ENCODE data around the gene PITHD1. TPM values are rescaled to one million over a fixed set of nuclear protein-coding genes. Genes with fewer than 3 reads are reported as not detected.
"Not testable (repeated sequence)": the region's sequence is repeated elsewhere in the genome, so short reads cannot be mapped to it uniquely, and the experiment has no call there.

The PITHD1 gene
- total RNA-seq, 1 donor, result 43.8 TPM

- peak; percentile 8 for DNase-seq (ENCODE audit: low read depth)
- no peak overlapping the region for H3K4me3 ChIP-seq (ENCODE audit: low read depth, low read length)
- no peak for TF ChIP-seq CTCF (IDR thresholded peaks at IDR 0.05; ENCODE audit: insufficient read depth, low read length)
Measured at GRCh38 chr1:23825762-23826522, 47.7 kb downstream of the PITHD1 start.

DNA sequence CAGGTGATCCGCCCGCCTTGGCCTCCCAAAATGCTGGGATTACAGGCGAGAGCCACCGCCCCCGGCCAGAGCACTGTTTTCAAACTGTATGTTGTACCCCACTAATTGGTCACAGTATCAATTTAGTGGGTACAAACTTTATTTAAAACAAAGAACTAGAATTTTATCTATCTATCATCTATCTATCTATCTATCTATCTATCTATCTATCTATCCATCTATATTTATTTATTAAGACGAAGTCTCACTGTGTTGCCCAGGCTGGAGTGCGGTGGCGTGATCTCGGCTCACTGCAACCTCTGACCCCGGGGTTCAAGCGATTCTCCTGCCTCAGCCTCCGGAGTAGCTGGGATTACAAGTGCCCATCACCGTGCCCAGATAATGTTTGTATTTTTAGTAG lies 48.4 kb downstream of the PITHD1 start:
- not testable (repeated sequence) for H3K4me3 ChIP-seq (ENCODE audit: low read depth, low read length); DNase-seq (ENCODE audit: low read depth)

GRCh38 chr1:23827717-23828116 lies 49.5 kb downstream of the PITHD1 start:
- no peak for TF ChIP-seq CTCF (IDR thresholded peaks at IDR 0.05; ENCODE audit: insufficient read depth, low read length)
- H3K4me3 ChIP-seq (ENCODE audit: low read depth, low read length), result no peak overlapping the region
- DNase-seq (ENCODE audit: low read depth), result no peak

DNA sequence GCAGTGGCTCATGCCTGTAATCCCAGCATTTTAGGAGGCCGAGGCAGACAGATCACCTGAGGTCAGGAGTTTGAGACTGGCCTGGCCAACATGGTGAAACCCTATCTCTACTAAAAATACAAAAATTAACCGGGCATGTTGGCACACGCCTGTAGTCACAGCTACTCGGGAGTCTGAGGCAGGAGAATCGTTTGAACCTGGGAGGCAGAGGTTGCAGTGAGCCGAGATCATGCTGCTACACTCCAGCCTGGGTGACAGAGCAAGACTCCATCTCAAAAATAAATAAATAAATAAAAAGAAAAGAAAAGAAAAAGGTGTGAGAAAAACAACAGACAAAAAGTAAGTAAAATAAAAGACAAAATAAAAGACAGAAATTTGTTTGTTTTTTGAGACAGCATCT lies 55.9 kb downstream of the PITHD1 start:
- DNase-seq (ENCODE audit: low read depth); H3K4me3 ChIP-seq (ENCODE audit: low read depth, low read length): not testable (repeated sequence)

GRCh38 chr1:23836037-23836436 lies 57.8 kb downstream of the PITHD1 start:
- H3K4me3 ChIP-seq (ENCODE audit: low read depth, low read length), result no peak overlapping the region
- no peak for TF ChIP-seq CTCF (IDR thresholded peaks at IDR 0.05; ENCODE audit: insufficient read depth, low read length)
- DNase-seq (ENCODE audit: low read depth), result no peak

Other genes with a start within 250 kb of the PITHD1 start
- 5.6 TPM in 1 of 2 replicates, not detected in the other for gene E2F2, start 247.2 kb upstream of the PITHD1 start, total RNA-seq (ENCODE audit: low replicate concordance)
- 51.8 and 673 TPM in 2 replicates for gene ID3, start 218.9 kb upstream of the PITHD1 start, total RNA-seq (ENCODE audit: low replicate concordance)
- 442 and 1,073 TPM in 2 replicates for gene RPL11, start 86.6 kb upstream of the PITHD1 start, total RNA-seq (ENCODE audit: low replicate concordance)
- 33.4 and 41.9 TPM in 2 replicates for gene ELOA, start 34.9 kb upstream of the PITHD1 start, total RNA-seq (ENCODE audit: low replicate concordance)
- 11.8 and 39.9 TPM in 2 replicates for gene LYPLA2, start 12.7 kb downstream of the PITHD1 start, total RNA-seq (ENCODE audit: low replicate concordance)
- gene GALE, start 22.3 kb downstream of the PITHD1 start, total RNA-seq (ENCODE audit: low replicate concordance), result 5.0 and 16.7 TPM in 2 replicates
- 28.4 and 38.1 TPM in 2 replicates for gene HMGCL, start 47.0 kb downstream of the PITHD1 start, total RNA-seq (ENCODE audit: low replicate concordance)
- gene FUCA1, start 89.9 kb downstream of the PITHD1 start, total RNA-seq (ENCODE audit: low replicate concordance), result 3.8 and 5.9 TPM in 2 replicates
- gene CNR2, start 134.9 kb downstream of the PITHD1 start, total RNA-seq (ENCODE audit: low replicate concordance), result under 0.01 TPM in 1 of 2 replicates, not detected in the other
- 133 and 134 TPM in 2 replicates for gene PNRC2, start 181.4 kb downstream of the PITHD1 start, total RNA-seq (ENCODE audit: low replicate concordance)
- gene SRSF10, start 201.9 kb downstream of the PITHD1 start, total RNA-seq (ENCODE audit: low replicate concordance), result 86.4 and 127 TPM in 2 replicates

Measured in fibroblast of the aortic adventitia (primary cell).